Peyer's patch (tissue), 4 donors: ENCODE measurements around the gene LRBA. TPM values are rescaled to one million over a fixed set of nuclear protein-coding genes. Genes with fewer than 3 reads are reported as not detected.

ENCODE experiments used
- DNase-seq, 3 donors: peaks; one replicate each; pipeline ENCODE4 v3.0.0-alpha.2; 2017 to 2019
- H3K27ac ChIP-seq, 4 donors: fragments of 200-600 bp; sonication (generic); one replicate each; pipeline ENCODE4 v1.5.1; 2016 to 2019
- H3K27me3 ChIP-seq, 2 donors: fragments of 200-600 bp; sonication (generic); one replicate each; pipeline ENCODE4 v1.5.1; 2019
- H3K36me3 ChIP-seq, 3 donors: fragments of 200-600 bp; sonication (generic); one replicate each; pipeline ENCODE4 v1.5.1; 2016 to 2019
- H3K4me1 ChIP-seq, 4 donors: fragments of 200-600 bp; sonication (generic); one replicate each; pipeline ENCODE4 v1.5.1; 2016 to 2019
- H3K4me3 ChIP-seq, 4 donors: fragments of 200-600 bp; sonication (generic); 1 replicate in 3 of 4; 2 replicates in 1 of 4; pipeline ENCODE4 v1.5.1; 2016 to 2019; ENCODE audit warnings: mild to moderate bottlenecking in 1 of 4
- H3K9me3 ChIP-seq, 4 donors: fragments of 200-600 bp; sonication (generic); one replicate each; pipeline ENCODE4 v1.5.1; 2016 to 2019; ENCODE audit warnings: mild to moderate bottlenecking in 1 of 4
- CTCF ChIP-seq, 6 experiments: fragments of 450-650 bp in 4 of 6; fragments of 200-600 bp in 2 of 6; sonication (generic) in 1 of 6; IDR thresholded peaks; one replicate each; pipeline ENCODE4 v1.5.1; 2017 to 2019; ENCODE audit warnings: antibody characterized with exemption in 6 of 6, mild to moderate bottlenecking in 3 of 6, moderate library complexity in 1 of 6
- POLR2A ChIP-seq, 2 donors: fragments of 450-650 bp; IDR thresholded peaks; one replicate each; pipeline ENCODE4 v1.5.1; 2017; ENCODE audit warnings: antibody characterized with exemption in 2 of 2, mild to moderate bottlenecking in 2 of 2, moderate library complexity in 2 of 2
- total RNA-seq, 4 donors: library from RNA; depleted of rRNA; stranded (reverse); fragments of >200 nt; gene quantifications; one replicate each; pipeline ENCODE4 v1.1.0, GENCODE V29; 2016

LRBA gene
- total RNA-seq, 4 donors from 2014 or later = 71.5 to 120 (median 91.7) TPM

- H3K27me3 ChIP-seq = no peaks in the 10 kb centered on the region
- no peak overlapping the region for H3K4me3 ChIP-seq
- no peak for DNase-seq
- no peak overlapping the region for H3K27ac ChIP-seq
- no peak for TF ChIP-seq POLR2A (IDR thresholded peaks at IDR 0.05)
- no peaks in the 10 kb centered on the region for H3K9me3 ChIP-seq
- no peaks in the 10 kb centered on the region for H3K4me1 ChIP-seq
- peaks cover 0 to 3% (median 0%) of the 10 kb centered on the region in 3 donors for H3K36me3 ChIP-seq
Observed at GRCh38 chr4:150855981-150856510, 159.0 kb downstream of the LRBA start.

- Histone ChIP-seq H3K9me3 (no peaks in the 10 kb centered on the region), H3K4me1 (no peaks in the 10 kb centered on the region), H3K27me3 (no peaks in the 10 kb centered on the region), H3K36me3 (peaks cover 0 to 3% (median 0%) of the 10 kb centered on the region in 3 donors), H3K27ac (no peak overlapping the region), H3K4me3 (no peak overlapping the region)
- TF ChIP-seq POLR2A (IDR thresholded peaks at IDR 0.05) (no peak), CTCF (IDR thresholded peaks at IDR 0.05) (no peak)
- DNase-seq = no peak
Observed at GRCh38 chr4:150854600-150854999, 160.5 kb downstream of the LRBA start.

- Histone ChIP-seq H3K4me3 (no peak overlapping the region), H3K27me3 (no peaks in the 10 kb centered on the region), H3K27ac (no peak overlapping the region), H3K36me3 (peaks cover 0 to 8% (median 0%) of the 10 kb centered on the region in 3 donors), H3K9me3 (no peaks in the 10 kb centered on the region), H3K4me1 (no peaks in the 10 kb centered on the region)
- TF ChIP-seq POLR2A (IDR thresholded peaks at IDR 0.05) = no peak
- TF ChIP-seq CTCF (IDR thresholded peaks at IDR 0.05) = no peak
- no peak for DNase-seq
Observed at GRCh38 chr4:150853882-150854281, 161.2 kb downstream of the LRBA start.

- no peak for TF ChIP-seq POLR2A (IDR thresholded peaks at IDR 0.05)
- no peak for TF ChIP-seq CTCF (IDR thresholded peaks at IDR 0.05)
- Histone ChIP-seq H3K27ac (no peak overlapping the region), H3K9me3 (no peaks in the 10 kb centered on the region), H3K27me3 (no peaks in the 10 kb centered on the region), H3K4me1 (no peaks in the 10 kb centered on the region), H3K36me3 (peaks cover 0 to 8% (median 0%) of the 10 kb centered on the region in 3 donors), H3K4me3 (no peak overlapping the region)
- no peak for DNase-seq
Observed at GRCh38 chr4:150852216-150852615, 162.9 kb downstream of the LRBA start.

GRCh38 chr4:150849016-150849415, 166.1 kb downstream of the LRBA start:
- Histone ChIP-seq H3K36me3 (peaks cover 0 to 8% (median 0%) of the 10 kb centered on the region in 3 donors), H3K27ac (no peak overlapping the region), H3K4me3 (no peak overlapping the region), H3K27me3 (no peaks in the 10 kb centered on the region), H3K9me3 (no peaks in the 10 kb centered on the region), H3K4me1 (no peaks in the 10 kb centered on the region)
- TF ChIP-seq CTCF (IDR thresholded peaks at IDR 0.05) (no peak), POLR2A (IDR thresholded peaks at IDR 0.05) (no peak)
- no peak for DNase-seq

GRCh38 chr4:150828159-150828558, 186.9 kb downstream of the LRBA start:
- peak overlapping the region in 3 of 4 donors; percentile 12 to 54 (median 45) for H3K27ac ChIP-seq

More at GRCh38 chr4:150828159-150828558, 186.9 kb downstream of the LRBA start:
- Histone ChIP-seq H3K9me3 (no peaks in the 10 kb centered on the region), H3K36me3 (peaks cover 0 to 3% (median 0%) of the 10 kb centered on the region in 3 donors), H3K4me1 (peaks cover 0 to 9% (median 0%) of the 10 kb centered on the region in 4 donors), H3K27me3 (no peaks in the 10 kb centered on the region), H3K4me3 (no peak overlapping the region)
- no peak for TF ChIP-seq POLR2A (IDR thresholded peaks at IDR 0.05)
- TF ChIP-seq CTCF (IDR thresholded peaks at IDR 0.05) = peak in 2 of 6 experiments; percentile 10 to 30
- DNase-seq = peak in 2 of 3 donors; percentile 64 to 77
